Thymus (tissue), 11 donors: ENCODE results near the gene SLC41A1. TPM values are rescaled to one million over a fixed set of nuclear protein-coding genes. Genes with fewer than 3 reads are reported as not detected.
A peak's percentile ranks its signal among the peaks of the same experiment; 100 is the strongest.

Experiments used
- DNase-seq, 9 donors: peaks; one replicate each; pipeline ENCODE4 v3.0.0-alpha.2; 2013; ENCODE audit warnings: low spot score in 9 of 9, low read depth in 6 of 9, missing footprints in 1 of 9
- H3K27ac ChIP-seq, 2 donors: one replicate each; pipeline ENCODE4 v1.5.1; 2013; ENCODE audit warnings: control low read depth in 1 of 2, low read depth in 1 of 2, low read length in 1 of 2, mild to moderate bottlenecking in 1 of 2, moderate library complexity in 1 of 2
- H3K27me3 ChIP-seq, 2 donors: one replicate each; pipeline ENCODE4 v1.5.1; 2013; ENCODE audit warnings: low read length in 1 of 2; ENCODE audit not compliant: control insufficient read depth in 2 of 2, insufficient read depth in 1 of 2
- H3K36me3 ChIP-seq, 2 donors: one replicate each; pipeline ENCODE4 v1.5.1; 2013; ENCODE audit warnings: low read length in 1 of 2, mild to moderate bottlenecking in 1 of 2, moderate library complexity in 1 of 2; ENCODE audit not compliant: control insufficient read depth in 2 of 2, insufficient read depth in 2 of 2
- H3K4me1 ChIP-seq, 2 donors: one replicate each; pipeline ENCODE4 v1.5.1; 2013; ENCODE audit warnings: low read length in 2 of 2; ENCODE audit not compliant: control insufficient read depth in 2 of 2, insufficient read depth in 2 of 2
- H3K4me3 ChIP-seq, 2 donors: one replicate each; pipeline ENCODE4 v1.5.1; 2013; ENCODE audit warnings: low read length in 2 of 2, control low read depth in 1 of 2, mild to moderate bottlenecking in 1 of 2
- H3K9me3 ChIP-seq, 2 donors: one replicate each; pipeline ENCODE4 v1.5.1; 2013; ENCODE audit warnings: low read length in 1 of 2, mild to moderate bottlenecking in 1 of 2; ENCODE audit not compliant: control insufficient read depth in 2 of 2, insufficient read depth in 1 of 2
- WGBS: extraction: QIAGEN DNeasy Blood & Tissue Kit; methylation state at CpG from one replicate; pipeline ENCODE4 v1.1.7; 2013; 5-methylcytosine and 5-hydroxymethylcytosine counted together
- polyA plus RNA-seq: library from polyadenylated mRNA; stranded (reverse); fragments of 200-250 nt; gene quantifications from one replicate; pipeline ENCODE4 v1.2.3, GENCODE V29; 2013
- total RNA-seq: library from RNA; stranded (reverse); fragments of 120-200 nt; gene quantifications from one replicate; pipeline ENCODE4 v1.2.4, GENCODE V29; 2013
- donor health status: healthy.

The SLC41A1 gene
- total and polyA plus RNA-seq, 2 donors: 3.7 to 7.8 TPM

GRCh38 chr1:205783904-205784303 is 29.1 kb downstream of the SLC41A1 start:
- Histone ChIP-seq H3K27ac (no peak overlapping the region), H3K36me3 (no peaks in the 10 kb centered on the region), H3K4me3 (no peak overlapping the region), H3K9me3 (no peaks in the 10 kb centered on the region), H3K27me3 (no peaks in the 10 kb centered on the region), H3K4me1 (no peaks in the 10 kb centered on the region)
- WGBS: 95% methylated on average over 4 of the region's 4 CpGs
- DNase-seq: no peak

DNA sequence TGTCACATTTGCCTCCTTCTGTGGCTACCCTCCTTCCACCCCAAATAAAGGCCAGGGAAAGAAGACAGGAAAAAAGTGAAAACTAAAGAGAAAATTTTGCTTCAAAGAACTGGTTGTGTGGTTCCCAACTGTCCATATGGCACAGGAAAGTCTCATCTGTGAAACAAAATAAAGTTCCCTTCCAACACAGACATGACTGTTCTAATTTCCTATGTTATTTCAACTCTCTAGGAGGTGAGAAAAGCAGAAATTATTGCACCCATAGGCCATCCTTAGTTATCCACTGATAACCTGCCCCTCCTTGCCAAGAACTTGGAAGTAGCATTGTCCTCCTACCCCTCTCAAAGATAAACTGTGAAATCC is 29.6 kb downstream of the SLC41A1 start:
- H3K9me3 ChIP-seq: no peaks in the 10 kb centered on the region
- no peaks in the 10 kb centered on the region for H3K36me3 ChIP-seq
- H3K4me1 ChIP-seq: no peaks in the 10 kb centered on the region
- H3K27ac ChIP-seq: no peak overlapping the region
- H3K4me3 ChIP-seq: no peak overlapping the region
- no peak for DNase-seq
- no peaks in the 10 kb centered on the region for H3K27me3 ChIP-seq

DNA sequence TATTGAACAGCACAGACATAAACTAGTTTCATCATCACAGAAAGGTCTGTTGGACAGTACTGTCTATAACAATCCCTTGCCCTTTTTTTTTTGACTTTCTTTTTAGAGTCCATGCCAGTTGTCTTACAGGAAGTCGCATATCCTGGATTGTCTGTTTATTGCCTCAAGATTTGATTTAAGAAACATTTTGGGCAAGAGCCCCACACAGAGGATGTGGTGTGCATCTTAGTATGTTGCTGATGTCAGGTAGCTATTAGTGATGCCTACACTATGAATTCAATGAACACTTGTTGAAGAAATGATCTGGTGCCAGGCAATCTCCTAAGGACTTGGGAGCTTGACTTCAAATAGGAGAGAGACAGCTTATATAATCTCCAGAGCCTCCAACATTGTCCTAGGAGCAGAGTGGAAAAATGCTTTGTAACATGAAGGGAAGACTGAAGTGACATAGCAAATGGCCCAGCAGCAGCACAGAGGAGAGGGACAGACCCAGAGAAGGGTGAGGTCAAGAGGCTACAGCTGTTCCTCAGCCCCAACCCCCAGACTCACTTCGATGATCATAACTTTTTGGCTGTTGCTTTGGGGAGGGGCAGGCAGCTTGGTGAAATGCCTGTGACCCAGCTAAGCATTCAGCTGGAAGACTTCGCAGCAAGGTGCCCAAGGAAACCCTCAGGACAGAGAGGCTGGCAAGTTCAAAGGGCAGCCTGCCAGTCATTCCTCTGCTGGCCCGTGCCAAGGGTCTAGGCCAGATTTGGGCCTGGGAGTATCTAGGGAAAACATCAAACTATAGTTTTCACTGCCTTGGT is 30.2 kb downstream of the SLC41A1 start:
- Histone ChIP-seq H3K36me3 (no peaks in the 10 kb centered on the region), H3K4me1 (no peaks in the 10 kb centered on the region), H3K4me3 (no peak overlapping the region), H3K27ac (no peak overlapping the region), H3K27me3 (no peaks in the 10 kb centered on the region), H3K9me3 (no peaks in the 10 kb centered on the region)
- WGBS: 79% methylated on average over 4 of the region's 4 CpGs
- peak in 2 of 9 donors; percentile 7 to 37 for DNase-seq

GRCh38 chr1:205780335-205780734 is 32.7 kb downstream of the SLC41A1 start:
- Histone ChIP-seq H3K27ac (no peak overlapping the region), H3K4me1 (peaks cover 2 to 4% of the 10 kb centered on the region in 2 donors), H3K27me3 (no peaks in the 10 kb centered on the region), H3K9me3 (no peaks in the 10 kb centered on the region), H3K36me3 (no peaks in the 10 kb centered on the region), H3K4me3 (no peak overlapping the region)
- no peak for DNase-seq
- 95% methylated on average over 5 of the region's 5 CpGs for WGBS

DNA sequence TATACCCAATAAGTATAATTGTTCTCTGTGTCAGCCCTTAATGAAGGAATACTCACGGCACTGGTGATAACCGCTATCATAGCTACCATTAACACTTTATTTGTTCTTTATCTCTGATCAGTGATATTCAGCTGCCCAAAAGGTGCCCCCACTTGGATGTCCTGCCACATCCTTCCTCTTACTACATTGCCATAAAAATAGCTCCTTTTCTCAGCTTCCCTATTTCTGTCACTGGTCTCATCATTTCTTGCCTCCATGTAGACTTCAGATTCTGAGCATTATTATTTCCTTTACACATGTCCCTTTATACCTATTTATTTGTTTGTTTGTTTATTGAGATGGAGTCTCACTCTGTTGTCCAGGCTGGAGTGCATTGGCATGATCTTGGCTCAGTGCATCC is 35.0 kb downstream of the SLC41A1 start:
- H3K4me3 ChIP-seq: no peak overlapping the region
- DNase-seq: no peak
- H3K27ac ChIP-seq: no peak overlapping the region
- H3K27me3 ChIP-seq: peaks cover 10 to 18% of the 10 kb centered on the region in 2 donors
- no peaks in the 10 kb centered on the region for H3K9me3 ChIP-seq
- peaks cover 6 to 18% of the 10 kb centered on the region in 2 donors for H3K4me1 ChIP-seq
- H3K36me3 ChIP-seq: no peaks in the 10 kb centered on the region
- WGBS: 38% methylated on average over 2 of the region's 2 CpGs

DNA sequence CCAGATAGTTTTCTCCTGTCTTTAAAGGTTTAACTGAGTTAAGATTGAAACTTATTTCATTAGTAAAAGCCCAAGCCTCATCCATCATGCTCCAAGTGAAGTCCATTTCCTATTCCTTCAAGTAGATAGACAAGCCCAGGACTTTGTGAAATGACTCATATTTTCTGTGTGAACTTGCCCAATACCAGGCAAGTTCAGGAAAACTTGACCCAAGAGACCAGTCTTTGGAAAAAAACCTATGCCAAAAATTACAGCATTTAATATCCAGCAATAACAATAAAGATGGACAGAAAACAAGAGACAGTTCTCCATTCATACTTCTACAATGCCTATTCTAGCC is 37.3 kb downstream of the SLC41A1 start:
- Histone ChIP-seq H3K36me3 (no peaks in the 10 kb centered on the region), H3K4me3 (peak overlapping the region in 1 of 2 donors; percentile 57), H3K4me1 (peaks cover 6 to 25% of the 10 kb centered on the region in 2 donors), H3K27ac (no peak overlapping the region), H3K9me3 (no peaks in the 10 kb centered on the region), H3K27me3 (peaks cover 11 to 20% of the 10 kb centered on the region in 2 donors)
- DNase-seq: no peak

GRCh38 chr1:205775015-205775716 is 37.8 kb downstream of the SLC41A1 start, which contains the start of gene RAB29:
TSS of gene RAB29 (minus strand) at chr1:205775482. CDS start at chr1:205774956, 526 bp downstream.
- Histone ChIP-seq H3K4me3 (peak within 1 kb of the TSS; percentile 57 to 73), H3K36me3 (peaks cover 0 to 3% of the 10 kb centered on the region in 2 donors), H3K27ac (peak within 1 kb of the TSS; percentile 61 to 64), H3K27me3 (peaks cover 11 to 20% of the 10 kb centered on the region in 2 donors), H3K4me1 (peaks cover 6 to 25% of the 10 kb centered on the region in 2 donors), H3K9me3 (no peaks in the 10 kb centered on the region)
- under 1% methylated on average over 40 of the region's 40 CpGs for WGBS
- DNase-seq: peak; percentile 72 to 93 (median 79)

- Histone ChIP-seq H3K36me3 (peaks cover 0 to 6% of the 10 kb centered on the region in 2 donors), H3K27ac (peak overlapping the region in 1 of 2 donors; percentile 64), H3K4me1 (peaks cover 6 to 25% of the 10 kb centered on the region in 2 donors), H3K27me3 (peaks cover 11 to 20% of the 10 kb centered on the region in 2 donors), H3K4me3 (peak overlapping the region; percentile 57 to 73), H3K9me3 (no peaks in the 10 kb centered on the region)
- 10% methylated on average over 36 of the region's 36 CpGs for WGBS
- DNase-seq: peak in 4 of 9 donors; percentile 19 to 41 (median 22)
Observed at GRCh38 chr1:205774198-205775014, 38.6 kb downstream of the SLC41A1 start.
